Endothelial cell of umbilical vein (primary cell): ENCODE results near the gene CBFA2T3. TPM values are rescaled to one million over a fixed set of nuclear protein-coding genes. Genes with fewer than 3 reads are reported as not detected.

Source experiments
- BruUV-seq: library from RNA; stranded (reverse); fragments of 400-500 nt; replicated peaks from 2 replicates; lab custom pipeline; 2021; lab: Mats Ljungman, UMichigan
- CTCF ChIA-PET: fragments of 300-600, 350-600 bp; sonication (Branson Sonifier 250); formaldehyde crosslinking; loops from one replicate; lab custom pipeline; 2021; ENCODE audit warnings: antibody characterized with exemption, inconsistent platforms; lab: Charles Lee
- POLR2A ChIA-PET: fragments of 300-600, 350-600 bp; sonication (Branson Sonifier 250); formaldehyde crosslinking; loops from one replicate; lab custom pipeline; 2021; ENCODE audit warnings: antibody characterized with exemption, inconsistent platforms; lab: Charles Lee
- DNase-seq: peaks from one replicate; pipeline ENCODE4 v3.0.0-alpha.2; 2011; ENCODE audit warnings: low read depth, low spot score
- FAIRE-seq: peaks from 2 replicates; lab custom pipeline; 2011; peaks lifted over from hg19 to GRCh38; lab: Jason Lieb, UNC
- H2AFZ ChIP-seq: 2 replicates; pipeline ENCODE4 v1.6.0; 2012; ENCODE audit warnings: low read depth, low read length, control low read depth, inconsistent platforms
- H3K27ac ChIP-seq: 2 replicates; pipeline ENCODE4 v1.5.1; 2011; ENCODE audit warnings: low read depth, mild to moderate bottlenecking, control low read depth, low read length, moderate library complexity; ENCODE audit not compliant: insufficient read depth
- H3K27me3 ChIP-seq, 2 experiments: 2 replicates each; pipeline versions ENCODE4 v1.6.0 to v1.6.1; 2011; ENCODE audit warnings: low read length in 2 of 2, mixed read lengths in 1 of 2; ENCODE audit not compliant: control insufficient read depth in 2 of 2, insufficient read depth in 2 of 2
- H3K36me3 ChIP-seq, 2 experiments: 2 replicates in 1 of 2; 3 replicates in 1 of 2; pipeline ENCODE4 v1.5.1; 2011; ENCODE audit warnings: low read length in 2 of 2, mild to moderate bottlenecking in 1 of 2, moderate library complexity in 1 of 2; ENCODE audit not compliant: control insufficient read depth in 2 of 2, insufficient read depth in 2 of 2; ENCODE audit errors: extremely low read depth in 1 of 2
- H3K4me1 ChIP-seq: 3 replicates; pipeline ENCODE4 v1.5.1; 2011; ENCODE audit warnings: mild to moderate bottlenecking, low read length; ENCODE audit not compliant: control insufficient read depth, insufficient read depth; ENCODE audit errors: extremely low read depth
- H3K4me2 ChIP-seq: 2 replicates; pipeline ENCODE4 v1.6.1; 2011; ENCODE audit warnings: low read length, control low read depth, mixed read lengths; ENCODE audit not compliant: insufficient read depth
- H3K4me3 ChIP-seq, 3 experiments: fragments of 200-600 bp in 1 of 3; sonication (generic), shearing (Covaris generic) in 1 of 3; replicated peaks in 1 of 3; 2 replicates each; pipeline ENCODE4 v1.5.1; 2011 to 2016; ENCODE audit warnings: control low read depth in 3 of 3, low read length in 3 of 3, mild to moderate bottlenecking in 2 of 3, inconsistent platforms in 1 of 3, low read depth in 1 of 3, moderate library complexity in 1 of 3; ENCODE audit not compliant: insufficient read depth in 1 of 3
- H3K79me2 ChIP-seq: 2 replicates; pipeline ENCODE4 v1.6.0; 2012; ENCODE audit warnings: low read length, inconsistent platforms; ENCODE audit not compliant: control insufficient read depth, insufficient read depth
- H3K9ac ChIP-seq: replicated peaks from 2 replicates; pipeline ENCODE3; 2011; ENCODE audit warnings: low read length, control low read depth; ENCODE audit not compliant: insufficient read depth; ENCODE audit errors: extremely low read depth
- H3K9me1 ChIP-seq: replicated peaks from 3 replicates; pipeline ENCODE4 v1.6.0; 2011; ENCODE audit warnings: mild to moderate bottlenecking, low read length; ENCODE audit not compliant: control insufficient read depth, insufficient read depth; ENCODE audit errors: extremely low read depth
- H3K9me3 ChIP-seq: replicated peaks from 2 replicates; pipeline ENCODE4 v1.5.1; 2012; ENCODE audit warnings: low read length, inconsistent platforms; ENCODE audit not compliant: control insufficient read depth, insufficient read depth
- H4K20me1 ChIP-seq: replicated peaks from 2 replicates; pipeline ENCODE3; 2011; ENCODE audit warnings: mild to moderate bottlenecking, low read length; ENCODE audit not compliant: control insufficient read depth, insufficient read depth; ENCODE audit errors: extremely low read depth
- EZH2 ChIP-seq: IDR thresholded peaks from 2 replicates; pipeline ENCODE4 v1.6.1; 2012; ENCODE audit warnings: borderline replicate concordance, low read depth, mild to moderate bottlenecking, moderate library complexity, low read length, inconsistent platforms; ENCODE audit not compliant: severe bottlenecking
- FOS ChIP-seq: IDR thresholded peaks from 2 replicates; pipeline ENCODE4 v1.6.1; 2011; ENCODE audit warnings: mild to moderate bottlenecking, low read length, moderate library complexity, borderline replicate concordance; ENCODE audit not compliant: insufficient read depth
- GATA2 ChIP-seq: IDR thresholded peaks from 2 replicates; pipeline ENCODE4 v1.7.0; 2011; ENCODE audit warnings: low read depth, mild to moderate bottlenecking, moderate library complexity, mixed read lengths, low read length; ENCODE audit not compliant: insufficient read length, insufficient read depth
- JUN ChIP-seq: IDR thresholded peaks from 2 replicates; pipeline ENCODE4 v1.6.1; 2011; ENCODE audit warnings: borderline replicate concordance, low read depth; ENCODE audit not compliant: insufficient read length, insufficient read depth
- MYC ChIP-seq: IDR thresholded peaks from one replicate; pipeline ENCODE4 v1.6.1; 2011; ENCODE audit warnings: mild to moderate bottlenecking, low read depth, low read length
- POLR2A ChIP-seq: IDR thresholded peaks from 2 replicates; pipeline ENCODE4 v1.6.1; 2012; ENCODE audit warnings: low read depth, mild to moderate bottlenecking, control low read depth, low read length
- POLR2AphosphoS5 ChIP-seq: IDR thresholded peaks from 2 replicates; pipeline ENCODE4 v1.6.1; 2012; ENCODE audit warnings: low read depth, mild to moderate bottlenecking, control low read depth, low read length, moderate library complexity; ENCODE audit not compliant: insufficient read depth
- dilution Hi-C: fragments of 300-500 bp; cut with MboI; formaldehyde crosslinking; loops from one replicate; pipeline ENCODE4 v1.15.0; 2019; ENCODE audit warnings: low sequenced_read_pairs; ENCODE audit not compliant: extremely low pct_ligation_motif_present
- intact Hi-C: fragments of 100-400 bp; cut with micrococcal nuclease; formaldehyde crosslinking; loops from one replicate; pipeline ENCODE4 v1.10.0; 2022
- polyA plus RNA-seq, 4 experiments: library from polyadenylated mRNA; depleted of rRNA in 3 of 4; stranded (reverse) in 3 of 4; unstranded in 1 of 4; fragments of >200 nt; gene quantifications; 2 replicates each; pipeline versions ENCODE4 v1.2.1 to v1.2.3, GENCODE V29; 2011 to 2012; ENCODE audit warnings: missing spikeins in 1 of 4
- total RNA-seq: library from RNA; stranded (reverse); gene quantifications from 2 replicates; pipeline ENCODE4 v1.2.3, GENCODE V29; 2021
- TF ChIP-seq, protein P1 (sequence below), 2 donors: IDR thresholded peaks; 1 replicate in 1 of 2; 2 replicates in 1 of 2; pipeline ENCODE4 v1.5.1; 2011; ENCODE audit warnings: low read length in 2 of 2, mild to moderate bottlenecking in 2 of 2, moderate library complexity in 2 of 2, control low read depth in 1 of 2, inconsistent platforms in 1 of 2, low read depth in 1 of 2; ENCODE audit not compliant: insufficient read depth in 1 of 2; ENCODE audit errors: extremely low read depth in 1 of 2
- TF ChIP-seq, protein P2 (sequence below): IDR thresholded peaks from 2 replicates; pipeline ENCODE4 v1.6.1; 2011; ENCODE audit not compliant: insufficient read depth, insufficient read length

Gene CBFA2T3
- total and polyA plus RNA-seq, 2 donors (not counting 3 experiments of a cell fraction or from before 2014, with no cell fraction given) = not detected

DNA sequence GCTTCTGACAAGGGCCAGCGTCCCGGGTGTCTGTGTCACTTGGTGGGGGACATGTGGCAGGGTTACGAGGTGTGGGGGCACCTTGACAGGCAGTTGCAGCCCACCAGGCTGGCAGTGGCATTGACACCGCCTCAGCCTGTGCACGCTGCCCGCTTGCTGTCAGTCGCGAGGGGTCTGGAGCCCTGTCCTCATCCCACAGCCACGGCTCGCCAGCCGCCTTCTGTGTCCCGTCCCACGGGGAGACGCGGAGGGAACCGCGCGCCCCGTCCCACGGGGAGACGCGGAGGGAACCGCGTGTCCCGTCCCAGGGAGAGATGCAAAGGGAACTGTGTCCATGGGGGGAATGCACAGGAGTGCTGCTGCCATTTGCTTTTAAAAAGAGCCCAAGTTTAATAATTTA is 114.0 kb downstream of the CBFA2T3 start:
- intact Hi-C loops = no loop called here
- Histone ChIP-seq H2AFZ (no peak overlapping the region), H3K4me2 (no peak overlapping the region), H3K27ac (no peak overlapping the region), H3K9me3 (no peaks in the 10 kb centered on the region), H3K4me3 (no peak overlapping the region), H3K36me3 (peaks cover 0 to 24% of the 10 kb centered on the region in 2 experiments), H3K9ac (no peak overlapping the region), H3K4me1 (peaks cover 2% of the 10 kb centered on the region), H3K9me1 (no peaks in the 10 kb centered on the region), H4K20me1 (no peaks in the 10 kb centered on the region), H3K27me3 (no peaks in the 10 kb centered on the region), H3K79me2 (no peaks in the 10 kb centered on the region)
- DNase-seq (no peak), FAIRE-seq (no peak)
- CTCF ChIA-PET = no interaction called here
- TF ChIP-seq FOS = no peak
- TF ChIP-seq JUN = no peak
- TF ChIP-seq, protein P1, sequence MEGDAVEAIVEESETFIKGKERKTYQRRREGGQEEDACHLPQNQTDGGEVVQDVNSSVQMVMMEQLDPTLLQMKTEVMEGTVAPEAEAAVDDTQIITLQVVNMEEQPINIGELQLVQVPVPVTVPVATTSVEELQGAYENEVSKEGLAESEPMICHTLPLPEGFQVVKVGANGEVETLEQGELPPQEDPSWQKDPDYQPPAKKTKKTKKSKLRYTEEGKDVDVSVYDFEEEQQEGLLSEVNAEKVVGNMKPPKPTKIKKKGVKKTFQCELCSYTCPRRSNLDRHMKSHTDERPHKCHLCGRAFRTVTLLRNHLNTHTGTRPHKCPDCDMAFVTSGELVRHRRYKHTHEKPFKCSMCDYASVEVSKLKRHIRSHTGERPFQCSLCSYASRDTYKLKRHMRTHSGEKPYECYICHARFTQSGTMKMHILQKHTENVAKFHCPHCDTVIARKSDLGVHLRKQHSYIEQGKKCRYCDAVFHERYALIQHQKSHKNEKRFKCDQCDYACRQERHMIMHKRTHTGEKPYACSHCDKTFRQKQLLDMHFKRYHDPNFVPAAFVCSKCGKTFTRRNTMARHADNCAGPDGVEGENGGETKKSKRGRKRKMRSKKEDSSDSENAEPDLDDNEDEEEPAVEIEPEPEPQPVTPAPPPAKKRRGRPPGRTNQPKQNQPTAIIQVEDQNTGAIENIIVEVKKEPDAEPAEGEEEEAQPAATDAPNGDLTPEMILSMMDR (IDR thresholded peaks at IDR 0.05; ENCODE audit: extremely low read depth in 1 of 2, insufficient read depth in 1 of 2, low read depth in 1 of 2, low read length in 2 of 2) = no peak
- no peak for TF ChIP-seq POLR2AphosphoS5
- no TSS peak for BruUV-seq
- dilution Hi-C loops = no loop called here
- POLR2A ChIA-PET = no interaction called here

DNA sequence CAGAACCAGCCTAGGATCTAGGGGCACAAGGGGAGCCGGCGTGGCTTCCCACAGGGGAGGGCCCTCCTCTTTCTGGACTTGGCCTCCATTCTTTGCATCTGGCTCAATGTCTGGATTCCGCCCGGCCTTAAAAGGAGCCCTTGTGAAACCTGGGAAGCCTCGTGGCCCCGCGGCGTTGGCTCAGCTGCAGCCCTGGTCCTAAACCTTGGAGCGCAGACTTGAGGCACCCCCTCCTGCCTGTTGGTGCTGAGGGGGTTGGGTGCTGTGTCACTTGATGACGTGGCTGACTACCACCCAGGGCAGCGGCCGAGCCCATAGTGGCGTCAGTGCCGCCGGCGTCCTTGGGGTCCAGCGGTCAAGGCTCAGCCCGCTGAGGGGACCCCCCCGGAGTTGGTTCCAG is 115.6 kb downstream of the CBFA2T3 start:
- ChIA-PET CTCF (no interaction called here), POLR2A (no interaction called here)
- FAIRE-seq (no peak), DNase-seq (no peak)
- Histone ChIP-seq H3K4me1 (peaks cover 4% of the 10 kb centered on the region), H3K79me2 (no peaks in the 10 kb centered on the region), H3K36me3 (peaks cover 0 to 24% of the 10 kb centered on the region in 2 experiments), H3K27me3 (no peaks in the 10 kb centered on the region), H4K20me1 (no peaks in the 10 kb centered on the region), H3K9me1 (no peaks in the 10 kb centered on the region), H3K4me2 (no peak overlapping the region), H3K27ac (no peak overlapping the region), H2AFZ (no peak overlapping the region), H3K9me3 (no peaks in the 10 kb centered on the region), H3K9ac (no peak overlapping the region), H3K4me3 (no peak overlapping the region)
- intact Hi-C loops = no loop called here
- BruUV-seq = no TSS peak
- dilution Hi-C loops = no loop called here
- TF ChIP-seq MYC = no peak
- TF ChIP-seq FOS = no peak
- TF ChIP-seq EZH2 = no peak
- no peak for TF ChIP-seq GATA2
- TF ChIP-seq, protein P2, sequence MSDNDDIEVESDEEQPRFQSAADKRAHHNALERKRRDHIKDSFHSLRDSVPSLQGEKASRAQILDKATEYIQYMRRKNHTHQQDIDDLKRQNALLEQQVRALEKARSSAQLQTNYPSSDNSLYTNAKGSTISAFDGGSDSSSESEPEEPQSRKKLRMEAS = no peak
- TF ChIP-seq, protein P1 (IDR thresholded peaks at IDR 0.05; ENCODE audit: extremely low read depth in 1 of 2, insufficient read depth in 1 of 2, low read depth in 1 of 2, low read length in 2 of 2) = no peak
- no peak for TF ChIP-seq POLR2AphosphoS5
- no peak for TF ChIP-seq POLR2A
- TF ChIP-seq JUN = no peak
